ENCODE measurements around the gene FAM9C. TPM values are rescaled to one million over a fixed set of nuclear protein-coding genes. Genes with fewer than 3 reads are reported as not detected.

Gene FAM9C
- polyA plus RNA-seq, 1 experiment: 0.04 TPM

- Histone ChIP-seq H3K4me3 (ENCODE audit: low read depth, low read length) (no peak overlapping the region), H3K27me3 (ENCODE audit: control insufficient read depth, insufficient read depth, low read length) (no peaks in the 10 kb centered on the region), H3K27ac (ENCODE audit: low read depth, low read length) (no peak overlapping the region), H3K9me3 (ENCODE audit: control insufficient read depth, insufficient read depth, low read length) (no peaks in the 10 kb centered on the region)
- ChIA-PET CTCF (interaction anchor here (1.4 kb wide), 1 partner anchor 480 kb away, joined by 5 read pairs; no protein-coding TSS in a partner anchor), POLR2A (no interaction called here)
- DNase-seq (ENCODE audit: low read depth, low spot score): no peak
- TF ChIP-seq, protein P1, sequence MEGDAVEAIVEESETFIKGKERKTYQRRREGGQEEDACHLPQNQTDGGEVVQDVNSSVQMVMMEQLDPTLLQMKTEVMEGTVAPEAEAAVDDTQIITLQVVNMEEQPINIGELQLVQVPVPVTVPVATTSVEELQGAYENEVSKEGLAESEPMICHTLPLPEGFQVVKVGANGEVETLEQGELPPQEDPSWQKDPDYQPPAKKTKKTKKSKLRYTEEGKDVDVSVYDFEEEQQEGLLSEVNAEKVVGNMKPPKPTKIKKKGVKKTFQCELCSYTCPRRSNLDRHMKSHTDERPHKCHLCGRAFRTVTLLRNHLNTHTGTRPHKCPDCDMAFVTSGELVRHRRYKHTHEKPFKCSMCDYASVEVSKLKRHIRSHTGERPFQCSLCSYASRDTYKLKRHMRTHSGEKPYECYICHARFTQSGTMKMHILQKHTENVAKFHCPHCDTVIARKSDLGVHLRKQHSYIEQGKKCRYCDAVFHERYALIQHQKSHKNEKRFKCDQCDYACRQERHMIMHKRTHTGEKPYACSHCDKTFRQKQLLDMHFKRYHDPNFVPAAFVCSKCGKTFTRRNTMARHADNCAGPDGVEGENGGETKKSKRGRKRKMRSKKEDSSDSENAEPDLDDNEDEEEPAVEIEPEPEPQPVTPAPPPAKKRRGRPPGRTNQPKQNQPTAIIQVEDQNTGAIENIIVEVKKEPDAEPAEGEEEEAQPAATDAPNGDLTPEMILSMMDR (IDR thresholded peaks at IDR 0.05; ENCODE audit: low read depth, low read length): no peak
These were observed 36.8 kb downstream of the FAM9C start for GRCh38 chrX:13007519-13008188.

GRCh38 chrX:13005661-13006473 is 38.6 kb downstream of the FAM9C start:
- POLR2A ChIA-PET: no interaction called here
- CTCF ChIA-PET: interaction anchor here (1.4 kb wide), 1 partner anchor 482 kb away, joined by 5 read pairs; no protein-coding TSS in a partner anchor
- Histone ChIP-seq H3K27me3 (ENCODE audit: control insufficient read depth, insufficient read depth, low read length) (no peaks in the 10 kb centered on the region), H3K27ac (ENCODE audit: low read depth, low read length) (no peak overlapping the region), H3K9me3 (ENCODE audit: control insufficient read depth, insufficient read depth, low read length) (no peaks in the 10 kb centered on the region), H3K4me3 (ENCODE audit: low read depth, low read length) (no peak overlapping the region)
- TF ChIP-seq, protein P1 (IDR thresholded peaks at IDR 0.05; ENCODE audit: low read depth, low read length): no peak
- DNase-seq (ENCODE audit: low read depth, low spot score): no peak

DNA sequence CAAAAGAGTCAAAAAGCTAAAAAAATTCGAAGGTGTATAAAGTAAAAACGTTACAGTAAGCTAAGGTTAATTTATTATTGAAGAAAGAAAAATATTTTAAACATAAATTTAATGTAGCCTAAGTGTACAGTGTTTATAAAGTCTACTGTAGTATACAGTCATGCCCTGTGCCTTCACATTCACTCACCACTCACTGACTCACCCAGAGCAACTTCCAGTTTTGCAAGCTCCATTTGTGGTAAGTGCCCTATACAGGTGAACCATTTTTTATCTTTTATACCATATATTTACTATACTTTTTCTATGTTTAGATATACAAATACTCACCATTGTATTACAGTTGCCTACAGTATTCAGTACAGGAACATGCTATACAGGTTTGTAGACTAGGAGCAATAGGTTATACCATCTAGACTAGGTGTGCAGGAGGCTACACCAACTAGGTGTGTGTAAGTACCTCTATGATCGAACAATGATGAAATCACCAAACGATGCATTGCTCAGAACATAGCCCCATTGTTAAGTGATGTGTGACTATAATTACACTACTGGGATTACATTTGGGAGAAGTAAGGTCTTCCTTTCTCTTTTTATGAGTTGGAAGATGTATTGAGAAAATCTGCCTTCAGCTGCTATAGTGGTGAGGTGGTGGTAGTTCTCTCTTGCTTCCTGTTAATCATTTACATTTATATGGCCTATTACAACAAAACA is 42.3 kb downstream of the FAM9C start:
- Histone ChIP-seq H3K27me3 (ENCODE audit: control insufficient read depth, insufficient read depth, low read length) (no peaks in the 10 kb centered on the region), H3K27ac (ENCODE audit: low read depth, low read length) (no peak overlapping the region), H3K4me3 (ENCODE audit: low read depth, low read length) (no peak overlapping the region), H3K9me3 (ENCODE audit: control insufficient read depth, insufficient read depth, low read length) (no peaks in the 10 kb centered on the region)
- ChIA-PET CTCF (interaction anchor here (1.5 kb wide), 1 partner anchor 55 kb away, joined by 5 read pairs; no protein-coding TSS in a partner anchor), POLR2A (no interaction called here)
- no peak for DNase-seq (ENCODE audit: low read depth, low spot score)
- TF ChIP-seq, protein P1 (IDR thresholded peaks at IDR 0.05; ENCODE audit: low read depth, low read length): no peak

GRCh38 chrX:13001097-13001496 is 43.3 kb downstream of the FAM9C start:
- no peak for DNase-seq (ENCODE audit: low read depth, low spot score)
- ChIA-PET CTCF (interaction anchor here (1.5 kb wide), 1 partner anchor 54 kb away, joined by 5 read pairs; no protein-coding TSS in a partner anchor), POLR2A (no interaction called here)

More at GRCh38 chrX:13001097-13001496, 43.3 kb downstream of the FAM9C start:
- TF ChIP-seq, protein P1 (IDR thresholded peaks at IDR 0.05; ENCODE audit: low read depth, low read length): no peak
- H3K27ac ChIP-seq (ENCODE audit: low read depth, low read length): no peak overlapping the region
- H3K27me3 ChIP-seq (ENCODE audit: control insufficient read depth, insufficient read depth, low read length): no peaks in the 10 kb centered on the region
- H3K9me3 ChIP-seq (ENCODE audit: control insufficient read depth, insufficient read depth, low read length): no peaks in the 10 kb centered on the region
- H3K4me3 ChIP-seq (ENCODE audit: low read depth, low read length): no peak overlapping the region
